Mucosa of rectum (tissue), 2 donors: ENCODE data around the gene ZNF358.

Experiments
- H3K27ac ChIP-seq, 2 donors: one replicate each; pipeline ENCODE4 v1.7.0; 2013; ENCODE audit warnings: inconsistent platforms in 2 of 2, low read depth in 2 of 2, low read length in 2 of 2
- H3K27me3 ChIP-seq, 2 donors: one replicate each; pipeline ENCODE4 v1.7.0; 2013; ENCODE audit warnings: low read length in 2 of 2; ENCODE audit not compliant: control insufficient read depth in 2 of 2, insufficient read depth in 2 of 2
- H3K36me3 ChIP-seq, 2 donors: one replicate each; pipeline ENCODE4 v1.7.0; 2013; ENCODE audit warnings: low read length in 2 of 2; ENCODE audit not compliant: control insufficient read depth in 2 of 2, insufficient read depth in 2 of 2
- H3K4me1 ChIP-seq, 2 donors: one replicate each; pipeline ENCODE4 v1.7.0; 2013; ENCODE audit warnings: low read length in 2 of 2, mild to moderate bottlenecking in 1 of 2; ENCODE audit not compliant: control insufficient read depth in 2 of 2, insufficient read depth in 2 of 2
- H3K4me3 ChIP-seq, 2 donors: one replicate each; pipeline ENCODE4 v1.7.0; 2013; ENCODE audit warnings: low read length in 2 of 2
- H3K9ac ChIP-seq, 2 donors: one replicate each; pipeline ENCODE4 v1.7.0; 2013; ENCODE audit warnings: low read length in 2 of 2, low read depth in 1 of 2, mild to moderate bottlenecking in 1 of 2
- H3K9me3 ChIP-seq, 2 donors: one replicate each; pipeline ENCODE4 v1.7.0; 2013; ENCODE audit warnings: low read length in 2 of 2; ENCODE audit not compliant: control insufficient read depth in 2 of 2
- donor health status: healthy.
- donor health status: Normal muscosa, but diverticular disease.

Gene ZNF358

GRCh38 chr19:7556696-7557315 lies 40.9 kb downstream of the ZNF358 start:
- peaks cover 31 to 48% of the 10 kb centered on the region in 2 donors for H3K36me3 ChIP-seq
- H3K9me3 ChIP-seq, result peaks cover 0 to 2% of the 10 kb centered on the region in 2 donors
- no peaks in the 10 kb centered on the region for H3K27me3 ChIP-seq
- no peak overlapping the region for H3K4me3 ChIP-seq
- H3K9ac ChIP-seq, result no peak overlapping the region
- H3K4me1 ChIP-seq, result no peaks in the 10 kb centered on the region
- H3K27ac ChIP-seq, result no peak overlapping the region

GRCh38 chr19:7558667-7559066 lies 42.8 kb downstream of the ZNF358 start:
- peaks cover 31 to 48% of the 10 kb centered on the region in 2 donors for H3K36me3 ChIP-seq
- H3K4me3 ChIP-seq, result no peak overlapping the region
- no peaks in the 10 kb centered on the region for H3K4me1 ChIP-seq
- H3K27ac ChIP-seq, result no peak overlapping the region
- H3K27me3 ChIP-seq, result no peaks in the 10 kb centered on the region
- H3K9ac ChIP-seq, result no peak overlapping the region
- peaks cover 0 to 2% of the 10 kb centered on the region in 2 donors for H3K9me3 ChIP-seq

GRCh38 chr19:7559102-7559501 lies 43.2 kb downstream of the ZNF358 start:
- Histone ChIP-seq H3K4me3 (no peak overlapping the region), H3K4me1 (no peaks in the 10 kb centered on the region), H3K27me3 (no peaks in the 10 kb centered on the region), H3K27ac (no peak overlapping the region), H3K9ac (no peak overlapping the region), H3K9me3 (peaks cover 0 to 2% of the 10 kb centered on the region in 2 donors), H3K36me3 (peaks cover 31 to 48% of the 10 kb centered on the region in 2 donors)

GRCh38 chr19:7560255-7560654 lies 44.4 kb downstream of the ZNF358 start:
- no peak overlapping the region for H3K27ac ChIP-seq
- H3K4me3 ChIP-seq, result no peak overlapping the region
- peaks cover 0 to 2% of the 10 kb centered on the region in 2 donors for H3K9me3 ChIP-seq
- no peak overlapping the region for H3K9ac ChIP-seq
- peaks cover 31 to 41% of the 10 kb centered on the region in 2 donors for H3K36me3 ChIP-seq
- no peaks in the 10 kb centered on the region for H3K27me3 ChIP-seq
- no peaks in the 10 kb centered on the region for H3K4me1 ChIP-seq

GRCh38 chr19:7561325-7561724 lies 45.4 kb downstream of the ZNF358 start:
- H3K9ac ChIP-seq, result no peak overlapping the region
- peaks cover 28 to 33% of the 10 kb centered on the region in 2 donors for H3K36me3 ChIP-seq
- H3K27ac ChIP-seq, result no peak overlapping the region
- no peak overlapping the region for H3K4me3 ChIP-seq
- peaks cover 0 to 2% of the 10 kb centered on the region in 2 donors for H3K9me3 ChIP-seq
- H3K27me3 ChIP-seq, result no peaks in the 10 kb centered on the region
- no peaks in the 10 kb centered on the region for H3K4me1 ChIP-seq

GRCh38 chr19:7562646-7563393 lies 46.9 kb downstream of the ZNF358 start:
- no peak overlapping the region for H3K27ac ChIP-seq
- H3K9ac ChIP-seq, result no peak overlapping the region
- H3K4me3 ChIP-seq, result no peak overlapping the region
- peaks cover 16 to 20% of the 10 kb centered on the region in 2 donors for H3K36me3 ChIP-seq
- no peaks in the 10 kb centered on the region for H3K4me1 ChIP-seq
- H3K27me3 ChIP-seq, result no peaks in the 10 kb centered on the region
- H3K9me3 ChIP-seq, result peaks cover 0 to 2% of the 10 kb centered on the region in 2 donors

- no peaks in the 10 kb centered on the region for H3K4me1 ChIP-seq
- H3K4me3 ChIP-seq, result no peak overlapping the region
- H3K27me3 ChIP-seq, result no peaks in the 10 kb centered on the region
- peaks cover 0 to 2% of the 10 kb centered on the region in 2 donors for H3K9me3 ChIP-seq
- H3K27ac ChIP-seq, result no peak overlapping the region
- H3K9ac ChIP-seq, result no peak overlapping the region
- H3K36me3 ChIP-seq, result peaks cover 5 to 7% of the 10 kb centered on the region in 2 donors
Observed at GRCh38 chr19:7564866-7565265, 49.0 kb downstream of the ZNF358 start.

- Histone ChIP-seq H3K27ac (no peak overlapping the region), H3K9me3 (peaks cover 0 to under 1% of the 10 kb centered on the region in 2 donors), H3K4me3 (no peak overlapping the region), H3K4me1 (no peaks in the 10 kb centered on the region), H3K27me3 (no peaks in the 10 kb centered on the region), H3K9ac (no peak overlapping the region), H3K36me3 (peaks cover 4% of the 10 kb centered on the region in 2 donors)
Observed at GRCh38 chr19:7565332-7565731, 49.4 kb downstream of the ZNF358 start.
